ENCODE data around the gene FOXD3. TPM values are rescaled to one million over a fixed set of nuclear protein-coding genes. Genes with fewer than 3 reads are reported as not detected.

Gene FOXD3
- total and polyA plus RNA-seq, 4 donors: under 0.01 to 0.05 TPM; not detected in 2

- no peak for DNase-seq (ENCODE audit: low spot score)
- WGBS: 6% methylated on average over 50 of the region's 50 CpGs
- H3K27ac ChIP-seq (ENCODE audit: low read depth in 1 of 2, low read length in 2 of 2): no peak overlapping the region
- TF ChIP-seq TAF1 (conservative IDR thresholded peaks at IDR 0.05) (no peak), RAD21 (IDR thresholded peaks at IDR 0.05) (no peak), RXRA (IDR thresholded peaks at IDR 0.05) (no peak), NR2F2 (IDR thresholded peaks at IDR 0.05) (no peak), SP1 (IDR thresholded peaks at IDR 0.05) (no peak), FOXA1 (IDR thresholded peaks at IDR 0.05) (no peak), HNF4A (conservative IDR thresholded peaks at IDR 0.05) (no peak), JUND (IDR thresholded peaks at IDR 0.05) (no peak), HNF4G (IDR thresholded peaks at IDR 0.05) (no peak), MAX (IDR thresholded peaks at IDR 0.05) (no peak), EGR1 (IDR thresholded peaks at IDR 0.05; ENCODE audit: low read depth in 2 of 2) (no peak), GABPA (IDR thresholded peaks at IDR 0.05 in 1 of 2, conservative IDR thresholded peaks at IDR 0.05 in 1 of 2) (no peak), FOXA2 (IDR thresholded peaks at IDR 0.05) (no peak)
- TF ChIP-seq, protein P1, sequence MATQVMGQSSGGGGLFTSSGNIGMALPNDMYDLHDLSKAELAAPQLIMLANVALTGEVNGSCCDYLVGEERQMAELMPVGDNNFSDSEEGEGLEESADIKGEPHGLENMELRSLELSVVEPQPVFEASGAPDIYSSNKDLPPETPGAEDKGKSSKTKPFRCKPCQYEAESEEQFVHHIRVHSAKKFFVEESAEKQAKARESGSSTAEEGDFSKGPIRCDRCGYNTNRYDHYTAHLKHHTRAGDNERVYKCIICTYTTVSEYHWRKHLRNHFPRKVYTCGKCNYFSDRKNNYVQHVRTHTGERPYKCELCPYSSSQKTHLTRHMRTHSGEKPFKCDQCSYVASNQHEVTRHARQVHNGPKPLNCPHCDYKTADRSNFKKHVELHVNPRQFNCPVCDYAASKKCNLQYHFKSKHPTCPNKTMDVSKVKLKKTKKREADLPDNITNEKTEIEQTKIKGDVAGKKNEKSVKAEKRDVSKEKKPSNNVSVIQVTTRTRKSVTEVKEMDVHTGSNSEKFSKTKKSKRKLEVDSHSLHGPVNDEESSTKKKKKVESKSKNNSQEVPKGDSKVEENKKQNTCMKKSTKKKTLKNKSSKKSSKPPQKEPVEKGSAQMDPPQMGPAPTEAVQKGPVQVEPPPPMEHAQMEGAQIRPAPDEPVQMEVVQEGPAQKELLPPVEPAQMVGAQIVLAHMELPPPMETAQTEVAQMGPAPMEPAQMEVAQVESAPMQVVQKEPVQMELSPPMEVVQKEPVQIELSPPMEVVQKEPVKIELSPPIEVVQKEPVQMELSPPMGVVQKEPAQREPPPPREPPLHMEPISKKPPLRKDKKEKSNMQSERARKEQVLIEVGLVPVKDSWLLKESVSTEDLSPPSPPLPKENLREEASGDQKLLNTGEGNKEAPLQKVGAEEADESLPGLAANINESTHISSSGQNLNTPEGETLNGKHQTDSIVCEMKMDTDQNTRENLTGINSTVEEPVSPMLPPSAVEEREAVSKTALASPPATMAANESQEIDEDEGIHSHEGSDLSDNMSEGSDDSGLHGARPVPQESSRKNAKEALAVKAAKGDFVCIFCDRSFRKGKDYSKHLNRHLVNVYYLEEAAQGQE (IDR thresholded peaks at IDR 0.05): no peak
- TF ChIP-seq, protein P2, sequence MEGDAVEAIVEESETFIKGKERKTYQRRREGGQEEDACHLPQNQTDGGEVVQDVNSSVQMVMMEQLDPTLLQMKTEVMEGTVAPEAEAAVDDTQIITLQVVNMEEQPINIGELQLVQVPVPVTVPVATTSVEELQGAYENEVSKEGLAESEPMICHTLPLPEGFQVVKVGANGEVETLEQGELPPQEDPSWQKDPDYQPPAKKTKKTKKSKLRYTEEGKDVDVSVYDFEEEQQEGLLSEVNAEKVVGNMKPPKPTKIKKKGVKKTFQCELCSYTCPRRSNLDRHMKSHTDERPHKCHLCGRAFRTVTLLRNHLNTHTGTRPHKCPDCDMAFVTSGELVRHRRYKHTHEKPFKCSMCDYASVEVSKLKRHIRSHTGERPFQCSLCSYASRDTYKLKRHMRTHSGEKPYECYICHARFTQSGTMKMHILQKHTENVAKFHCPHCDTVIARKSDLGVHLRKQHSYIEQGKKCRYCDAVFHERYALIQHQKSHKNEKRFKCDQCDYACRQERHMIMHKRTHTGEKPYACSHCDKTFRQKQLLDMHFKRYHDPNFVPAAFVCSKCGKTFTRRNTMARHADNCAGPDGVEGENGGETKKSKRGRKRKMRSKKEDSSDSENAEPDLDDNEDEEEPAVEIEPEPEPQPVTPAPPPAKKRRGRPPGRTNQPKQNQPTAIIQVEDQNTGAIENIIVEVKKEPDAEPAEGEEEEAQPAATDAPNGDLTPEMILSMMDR (IDR thresholded peaks at IDR 0.05; ENCODE audit: low read depth, low read length, missing input control): no peak
- H3K4me3 ChIP-seq (ENCODE audit: low read depth in 1 of 3, low read length in 3 of 3): no peak overlapping the region
- H3K4me1 ChIP-seq (ENCODE audit: control insufficient read depth in 4 of 4, insufficient read depth in 4 of 4, low read length in 3 of 4): peaks cover 0 to 7% (median 0%) of the 10 kb centered on the region in 4 donors
- no peak overlapping the region for H3K9ac ChIP-seq (ENCODE audit: low read depth in 1 of 2, low read length in 2 of 2)
- peaks cover 0 to 2% (median 0%) of the 10 kb centered on the region in 4 donors for H3K9me3 ChIP-seq (ENCODE audit: control insufficient read depth in 4 of 4, low read length in 3 of 4)
- H3K36me3 ChIP-seq (ENCODE audit: control insufficient read depth in 4 of 4, insufficient read depth in 3 of 4, low read depth in 1 of 4, low read length in 3 of 4): no peaks in the 10 kb centered on the region
- peaks cover 4 to 46% (median 23%) of the 10 kb centered on the region in 4 donors for H3K27me3 ChIP-seq (ENCODE audit: control insufficient read depth in 4 of 4, insufficient read depth in 4 of 4, low read length in 3 of 4)
Measured at GRCh38 chr1:63329621-63330330, 7.4 kb downstream of the FOXD3 start.

DNA sequence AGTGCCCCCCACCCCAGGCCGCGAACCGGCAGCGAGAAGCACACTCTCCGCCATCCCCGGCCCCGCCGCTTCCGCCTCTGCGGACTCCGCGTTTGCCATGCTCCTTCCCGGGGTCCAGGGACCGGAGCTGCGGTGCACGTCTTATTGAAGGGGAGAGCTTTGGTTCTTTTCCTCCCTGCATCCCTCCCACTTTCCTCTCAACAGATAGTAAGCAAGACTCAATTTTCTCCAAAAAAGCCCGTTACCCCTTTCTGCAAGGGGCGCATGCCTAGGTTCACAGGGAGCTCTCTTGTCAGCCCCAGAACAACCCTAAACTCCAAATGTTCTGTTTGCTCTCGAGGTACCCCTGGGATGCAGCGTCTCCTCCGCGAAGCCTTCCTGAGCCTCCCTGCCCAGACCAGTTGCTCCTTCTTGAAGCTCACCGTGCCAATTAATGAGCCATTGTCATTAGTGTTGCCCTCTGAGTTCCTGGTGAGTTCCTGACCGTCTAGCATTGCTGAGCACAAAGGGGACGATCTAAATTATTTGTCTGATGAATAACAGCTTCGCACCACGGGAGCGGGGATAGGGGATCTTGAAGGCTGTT, 8.1 kb downstream of the FOXD3 start:
- Histone ChIP-seq H3K9ac (ENCODE audit: low read depth in 1 of 2, low read length in 2 of 2) (no peak overlapping the region), H3K4me3 (ENCODE audit: low read depth in 1 of 3, low read length in 3 of 3) (no peak overlapping the region), H3K4me1 (ENCODE audit: control insufficient read depth in 4 of 4, insufficient read depth in 4 of 4, low read length in 3 of 4) (peaks cover 0 to 7% (median 0%) of the 10 kb centered on the region in 4 donors), H3K9me3 (ENCODE audit: control insufficient read depth in 4 of 4, low read length in 3 of 4) (peaks cover 0 to 2% (median 0%) of the 10 kb centered on the region in 4 donors), H3K27ac (ENCODE audit: low read depth in 1 of 2, low read length in 2 of 2) (no peak overlapping the region), H3K36me3 (ENCODE audit: control insufficient read depth in 4 of 4, insufficient read depth in 3 of 4, low read depth in 1 of 4, low read length in 3 of 4) (no peaks in the 10 kb centered on the region), H3K27me3 (ENCODE audit: control insufficient read depth in 4 of 4, insufficient read depth in 4 of 4, low read length in 3 of 4) (peaks cover 4 to 46% (median 23%) of the 10 kb centered on the region in 4 donors)
- 6% methylated on average over 28 of the region's 28 CpGs for WGBS
- no peak for DNase-seq (ENCODE audit: low spot score)
- TF ChIP-seq, protein P3, sequence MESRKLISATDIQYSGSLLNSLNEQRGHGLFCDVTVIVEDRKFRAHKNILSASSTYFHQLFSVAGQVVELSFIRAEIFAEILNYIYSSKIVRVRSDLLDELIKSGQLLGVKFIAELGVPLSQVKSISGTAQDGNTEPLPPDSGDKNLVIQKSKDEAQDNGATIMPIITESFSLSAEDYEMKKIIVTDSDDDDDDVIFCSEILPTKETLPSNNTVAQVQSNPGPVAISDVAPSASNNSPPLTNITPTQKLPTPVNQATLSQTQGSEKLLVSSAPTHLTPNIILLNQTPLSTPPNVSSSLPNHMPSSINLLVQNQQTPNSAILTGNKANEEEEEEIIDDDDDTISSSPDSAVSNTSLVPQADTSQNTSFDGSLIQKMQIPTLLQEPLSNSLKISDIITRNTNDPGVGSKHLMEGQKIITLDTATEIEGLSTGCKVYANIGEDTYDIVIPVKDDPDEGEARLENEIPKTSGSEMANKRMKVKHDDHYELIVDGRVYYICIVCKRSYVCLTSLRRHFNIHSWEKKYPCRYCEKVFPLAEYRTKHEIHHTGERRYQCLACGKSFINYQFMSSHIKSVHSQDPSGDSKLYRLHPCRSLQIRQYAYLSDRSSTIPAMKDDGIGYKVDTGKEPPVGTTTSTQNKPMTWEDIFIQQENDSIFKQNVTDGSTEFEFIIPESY (IDR thresholded peaks at IDR 0.05): no peak
- TF ChIP-seq JUND (IDR thresholded peaks at IDR 0.05) (no peak), FOXA1 (IDR thresholded peaks at IDR 0.05) (no peak), SP1 (IDR thresholded peaks at IDR 0.05) (no peak), TAF1 (conservative IDR thresholded peaks at IDR 0.05) (no peak), RAD21 (IDR thresholded peaks at IDR 0.05) (no peak), HNF4A (conservative IDR thresholded peaks at IDR 0.05) (no peak)
- TF ChIP-seq, protein P1 (IDR thresholded peaks at IDR 0.05): no peak
- TF ChIP-seq, protein P4, sequence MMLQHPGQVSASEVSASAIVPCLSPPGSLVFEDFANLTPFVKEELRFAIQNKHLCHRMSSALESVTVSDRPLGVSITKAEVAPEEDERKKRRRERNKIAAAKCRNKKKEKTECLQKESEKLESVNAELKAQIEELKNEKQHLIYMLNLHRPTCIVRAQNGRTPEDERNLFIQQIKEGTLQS (IDR thresholded peaks at IDR 0.05): no peak
